GM23338 (cell line): ENCODE results near the gene GDA. TPM values are rescaled to one million over a fixed set of nuclear protein-coding genes. Genes with fewer than 3 reads are reported as not detected.

ENCODE experiments used
- ATAC-seq: fragments of 200-7000 bp; cut with Tn5 transposase; 3 replicates; pipeline ENCODE4 v1.9.1; 2020
- DNase-seq: peaks from one replicate; pipeline ENCODE4 v3.0.0-alpha.2; 2015; ENCODE audit warnings: low spot score
- H2AFZ ChIP-seq: fragments of 200-600 bp; sonication (generic); 2 replicates; pipeline ENCODE4 v1.8.0; 2016; ENCODE audit warnings: antibody characterized with exemption, mild to moderate bottlenecking, moderate library complexity
- H3F3A ChIP-seq: fragments of 200-600 bp; sonication (generic); replicated peaks from 2 replicates; pipeline ENCODE4 v1.8.0; 2017; ENCODE audit warnings: antibody characterized with exemption, mixed run types, low read depth
- H3K27ac ChIP-seq: fragments of 200-600 bp; sonication (generic); 2 replicates; pipeline ENCODE4 v1.6.1; 2016; ENCODE audit warnings: low read depth
- H3K27me3 ChIP-seq: fragments of 200-600 bp; sonication (generic); 2 replicates; pipeline ENCODE4 v1.8.0; 2016; ENCODE audit warnings: mild to moderate bottlenecking, mixed run types, moderate library complexity; ENCODE audit not compliant: insufficient read depth
- H3K36me3 ChIP-seq: fragments of 200-600 bp; sonication (generic); 2 replicates; pipeline ENCODE4 v1.8.0; 2016; ENCODE audit warnings: mild to moderate bottlenecking; ENCODE audit not compliant: insufficient read depth
- H3K4me1 ChIP-seq: fragments of 200-600 bp; sonication (generic); 2 replicates; pipeline ENCODE4 v1.8.0; 2016; ENCODE audit warnings: mild to moderate bottlenecking, moderate library complexity; ENCODE audit not compliant: insufficient read depth
- H3K4me2 ChIP-seq: fragments of 200-600 bp; sonication (generic); 2 replicates; pipeline ENCODE4 v1.7.1; 2017; ENCODE audit warnings: mixed run types
- H3K4me3 ChIP-seq: fragments of 200-600 bp; sonication (generic); 2 replicates; pipeline ENCODE4 v1.6.1; 2016; ENCODE audit warnings: mixed run types
- H3K79me2 ChIP-seq: fragments of 200-600 bp; sonication (generic); replicated peaks from 2 replicates; pipeline ENCODE4 v1.8.0; 2017; ENCODE audit warnings: mild to moderate bottlenecking; ENCODE audit not compliant: insufficient read depth
- H3K9me2 ChIP-seq: fragments of 200-600 bp; sonication (generic); 2 replicates; pipeline ENCODE4 v1.8.0; 2017; ENCODE audit not compliant: insufficient read depth
- H4K20me1 ChIP-seq: fragments of 200-600 bp; sonication (generic); replicated peaks from 2 replicates; pipeline ENCODE4 v1.8.0; 2017; ENCODE audit warnings: mild to moderate bottlenecking; ENCODE audit not compliant: insufficient read depth
- H3K27ac Mint-ChIP-seq: 2 replicates; pipeline ENCODE4 v1.8.0; 2020; ENCODE audit warnings: inconsistent platforms, mild to moderate bottlenecking, moderate library complexity, mixed read lengths
- H3K27me3 Mint-ChIP-seq: 3 replicates; pipeline ENCODE4 v1.8.0; 2022; ENCODE audit warnings: low read depth, mild to moderate bottlenecking, moderate library complexity, mixed read lengths, inconsistent platforms; ENCODE audit not compliant: insufficient read depth, poor library complexity
- H3K36me3 Mint-ChIP-seq: 3 replicates; pipeline ENCODE4 v1.8.0; 2021; ENCODE audit warnings: low read depth, mild to moderate bottlenecking, inconsistent platforms, moderate library complexity, mixed read lengths
- H3K4me1 Mint-ChIP-seq: 3 replicates; pipeline ENCODE4 v1.8.0; 2020; ENCODE audit warnings: mild to moderate bottlenecking, inconsistent platforms, mixed read lengths
- H3K4me3 Mint-ChIP-seq: 3 replicates; pipeline ENCODE4 v1.8.0; 2021; ENCODE audit warnings: moderate library complexity, mild to moderate bottlenecking, inconsistent platforms, mixed read lengths
- H3K9me3 Mint-ChIP-seq: 3 replicates; pipeline ENCODE4 v1.8.0; 2020; ENCODE audit warnings: moderate library complexity, mild to moderate bottlenecking, inconsistent platforms, mixed read lengths
- CREB1 ChIP-seq: fragments of 250-450 bp; sonication (Bioruptor Pico); IDR thresholded peaks from 2 replicates; pipeline ENCODE4 v1.5.0; 2020; ENCODE audit warnings: low read depth, mild to moderate bottlenecking, moderate library complexity
- JUNB ChIP-seq: IDR thresholded peaks from one replicate; pipeline ENCODE4 v1.6.1; 2016; ENCODE audit warnings: antibody characterized with exemption; ENCODE audit not compliant: unreplicated experiment
- NANOG ChIP-seq: IDR thresholded peaks from 2 replicates; pipeline ENCODE4 v1.6.1; 2016; ENCODE audit warnings: antibody characterized with exemption, borderline replicate concordance
- POLR2AphosphoS5 ChIP-seq: IDR thresholded peaks from 2 replicates; pipeline ENCODE4 v1.6.1; 2016; ENCODE audit warnings: antibody characterized with exemption, low read depth
- STAT1 ChIP-seq: IDR thresholded peaks from one replicate; pipeline ENCODE4 v1.6.1; 2016; ENCODE audit warnings: antibody characterized with exemption; ENCODE audit not compliant: unreplicated experiment
- ZNF114 ChIP-seq: fragments of 250-450 bp; sonication (Bioruptor Pico); IDR thresholded peaks from 2 replicates; pipeline ENCODE4 v1.5.0; 2020; ENCODE audit warnings: mild to moderate bottlenecking, moderate library complexity
- polyA plus RNA-seq: library from polyadenylated mRNA; unstranded; fragments of >200 nt; fragmentation: Nextera tagmentation; extraction: Ambion mirVana; gene quantifications from 2 replicates; pipeline ENCODE4 v1.2.1, GENCODE V29; 2016
- total RNA-seq: library from RNA; depleted of rRNA; stranded (reverse); fragments of >200 nt; shearing (Covaris generic); gene quantifications from 2 replicates; pipeline ENCODE4 v1.2.3, GENCODE V29; 2014
- TF ChIP-seq, protein P1 (sequence below): IDR thresholded peaks from 2 replicates; pipeline ENCODE4 v1.6.1; 2016; ENCODE audit warnings: antibody characterized with exemption
- TF ChIP-seq, protein P2 (sequence below): IDR thresholded peaks from one replicate; pipeline ENCODE4 v1.6.1; 2018; ENCODE audit warnings: antibody characterized with exemption; ENCODE audit not compliant: unreplicated experiment
- TF ChIP-seq, protein P3 (sequence below), 2 experiments: fragments of 200-600 bp in 1 of 2; sonication (generic) in 1 of 2; conservative IDR thresholded peaks; 2 replicates each; pipeline versions ENCODE4 v1.5.1 to v1.6.1; 2016 to 2017; ENCODE audit warnings: antibody characterized with exemption in 2 of 2, low read depth in 2 of 2, mild to moderate bottlenecking in 2 of 2, moderate library complexity in 1 of 2

The GDA gene
- total and polyA plus RNA-seq, 2 experiments from 2014 or later: 4.0 to 5.8 TPM

- H3K4me3 ChIP-seq: no peak overlapping the region
- Mint-ChIP-seq H3K27me3 (peaks cover 22% of the 10 kb centered on the region), H3K4me1 (no peaks in the 10 kb centered on the region; the same call in 1 of the 3 replicates), H3K36me3 (no peaks in the 10 kb centered on the region; the same call in 2 of the 3 replicates), H3K4me3 (no peak overlapping the region), H3K9me3 (peaks cover 5% of the 10 kb centered on the region; the same call in 2 of the 3 replicates), H3K27ac (no peak overlapping the region)
- no peak overlapping the region for H3K4me2 ChIP-seq
- no peak overlapping the region for H3K27ac ChIP-seq
- no peak overlapping the region for H2AFZ ChIP-seq
- DNase-seq (no peak), ATAC-seq (no peak)
- no peak for TF ChIP-seq POLR2AphosphoS5
- TF ChIP-seq, protein P1, sequence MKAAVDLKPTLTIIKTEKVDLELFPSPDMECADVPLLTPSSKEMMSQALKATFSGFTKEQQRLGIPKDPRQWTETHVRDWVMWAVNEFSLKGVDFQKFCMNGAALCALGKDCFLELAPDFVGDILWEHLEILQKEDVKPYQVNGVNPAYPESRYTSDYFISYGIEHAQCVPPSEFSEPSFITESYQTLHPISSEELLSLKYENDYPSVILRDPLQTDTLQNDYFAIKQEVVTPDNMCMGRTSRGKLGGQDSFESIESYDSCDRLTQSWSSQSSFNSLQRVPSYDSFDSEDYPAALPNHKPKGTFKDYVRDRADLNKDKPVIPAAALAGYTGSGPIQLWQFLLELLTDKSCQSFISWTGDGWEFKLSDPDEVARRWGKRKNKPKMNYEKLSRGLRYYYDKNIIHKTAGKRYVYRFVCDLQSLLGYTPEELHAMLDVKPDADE: no peak
- no peak for TF ChIP-seq NANOG
- TF ChIP-seq ZNF114 (CRISPR knock-in tag): no peak
- no peak for TF ChIP-seq JUNB
- TF ChIP-seq, protein P2, sequence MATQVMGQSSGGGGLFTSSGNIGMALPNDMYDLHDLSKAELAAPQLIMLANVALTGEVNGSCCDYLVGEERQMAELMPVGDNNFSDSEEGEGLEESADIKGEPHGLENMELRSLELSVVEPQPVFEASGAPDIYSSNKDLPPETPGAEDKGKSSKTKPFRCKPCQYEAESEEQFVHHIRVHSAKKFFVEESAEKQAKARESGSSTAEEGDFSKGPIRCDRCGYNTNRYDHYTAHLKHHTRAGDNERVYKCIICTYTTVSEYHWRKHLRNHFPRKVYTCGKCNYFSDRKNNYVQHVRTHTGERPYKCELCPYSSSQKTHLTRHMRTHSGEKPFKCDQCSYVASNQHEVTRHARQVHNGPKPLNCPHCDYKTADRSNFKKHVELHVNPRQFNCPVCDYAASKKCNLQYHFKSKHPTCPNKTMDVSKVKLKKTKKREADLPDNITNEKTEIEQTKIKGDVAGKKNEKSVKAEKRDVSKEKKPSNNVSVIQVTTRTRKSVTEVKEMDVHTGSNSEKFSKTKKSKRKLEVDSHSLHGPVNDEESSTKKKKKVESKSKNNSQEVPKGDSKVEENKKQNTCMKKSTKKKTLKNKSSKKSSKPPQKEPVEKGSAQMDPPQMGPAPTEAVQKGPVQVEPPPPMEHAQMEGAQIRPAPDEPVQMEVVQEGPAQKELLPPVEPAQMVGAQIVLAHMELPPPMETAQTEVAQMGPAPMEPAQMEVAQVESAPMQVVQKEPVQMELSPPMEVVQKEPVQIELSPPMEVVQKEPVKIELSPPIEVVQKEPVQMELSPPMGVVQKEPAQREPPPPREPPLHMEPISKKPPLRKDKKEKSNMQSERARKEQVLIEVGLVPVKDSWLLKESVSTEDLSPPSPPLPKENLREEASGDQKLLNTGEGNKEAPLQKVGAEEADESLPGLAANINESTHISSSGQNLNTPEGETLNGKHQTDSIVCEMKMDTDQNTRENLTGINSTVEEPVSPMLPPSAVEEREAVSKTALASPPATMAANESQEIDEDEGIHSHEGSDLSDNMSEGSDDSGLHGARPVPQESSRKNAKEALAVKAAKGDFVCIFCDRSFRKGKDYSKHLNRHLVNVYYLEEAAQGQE: no peak
- no peaks in the 10 kb centered on the region for H3K79me2 ChIP-seq
- no peaks in the 10 kb centered on the region; the same call in 1 of the 2 replicates for H3K36me3 ChIP-seq
- peaks cover 4% of the 10 kb centered on the region; the same call in 1 of the 2 replicates for H3K4me1 ChIP-seq
- no peaks in the 10 kb centered on the region for H3K9me2 ChIP-seq
- H4K20me1 ChIP-seq: no peaks in the 10 kb centered on the region; the same call in 1 of the 2 replicates
- peaks cover 28% of the 10 kb centered on the region for H3K27me3 ChIP-seq
- no peaks in the 10 kb centered on the region for H3F3A ChIP-seq
Measured at GRCh38 chr9:72144756-72145492, 4.3 kb upstream of the GDA start.

DNA sequence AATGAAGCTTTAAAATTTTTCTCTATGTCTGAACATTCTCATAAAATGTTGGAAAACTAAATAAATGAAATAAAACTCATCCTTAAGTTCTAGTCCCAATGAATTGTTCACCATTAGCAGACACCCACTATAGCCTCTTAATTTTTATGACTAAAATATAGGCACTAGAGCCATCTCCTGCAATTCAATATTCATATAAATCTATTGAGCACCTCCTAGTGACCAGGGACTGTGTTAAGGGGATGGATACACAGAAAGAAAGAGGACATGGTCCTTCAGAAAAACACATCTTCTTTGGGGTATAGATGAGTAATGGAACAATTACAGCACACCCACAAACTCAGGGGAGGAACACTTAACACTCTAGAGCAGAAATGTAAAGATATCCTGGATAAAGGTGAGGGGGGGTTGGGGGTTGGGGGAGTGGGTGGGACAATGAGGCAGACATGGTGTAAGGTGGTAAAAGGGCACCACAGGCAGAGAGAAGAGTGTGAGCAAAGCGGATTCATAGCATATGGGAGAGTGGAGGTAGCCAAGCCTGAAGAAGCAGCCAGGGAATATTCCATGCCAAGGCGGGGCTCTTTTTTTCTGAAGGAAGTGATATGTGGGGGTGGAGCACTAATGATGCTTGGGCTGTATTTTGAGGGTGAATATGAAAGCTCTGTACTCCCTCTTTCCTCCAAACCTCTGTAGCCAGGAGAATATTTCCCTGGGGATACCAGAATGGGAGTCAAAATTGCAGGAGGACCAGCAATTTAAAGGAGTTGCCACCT, 3.3 kb upstream of the GDA start:
- peaks cover 5% of the 10 kb centered on the region; the same call in 2 of the 3 replicates for H3K9me3 Mint-ChIP-seq
- Histone ChIP-seq H3K79me2 (no peaks in the 10 kb centered on the region), H3K27me3 (peaks cover 38% of the 10 kb centered on the region), H3K4me3 (no peak overlapping the region), H3K36me3 (no peaks in the 10 kb centered on the region; the same call in 1 of the 2 replicates), H3F3A (no peaks in the 10 kb centered on the region), H3K4me1 (peaks cover 4% of the 10 kb centered on the region; the same call in 1 of the 2 replicates), H3K9me2 (no peaks in the 10 kb centered on the region), H4K20me1 (no peaks in the 10 kb centered on the region; the same call in 1 of the 2 replicates), H3K4me2 (no peak overlapping the region), H3K27ac (no peak overlapping the region), H2AFZ (no peak overlapping the region)
- H3K4me3 Mint-ChIP-seq: no peak overlapping the region
- H3K27ac Mint-ChIP-seq: no peak overlapping the region
- no peaks in the 10 kb centered on the region; the same call in 1 of the 3 replicates for H3K4me1 Mint-ChIP-seq
- H3K27me3 Mint-ChIP-seq: peaks cover 31% of the 10 kb centered on the region
- no peaks in the 10 kb centered on the region; the same call in 2 of the 3 replicates for H3K36me3 Mint-ChIP-seq
- DNase-seq (no peak), ATAC-seq (no peak)
- TF ChIP-seq NANOG (no peak), POLR2AphosphoS5 (no peak), STAT1 (no peak), CREB1 (CRISPR knock-in tag) (no peak)
- TF ChIP-seq, protein P3, sequence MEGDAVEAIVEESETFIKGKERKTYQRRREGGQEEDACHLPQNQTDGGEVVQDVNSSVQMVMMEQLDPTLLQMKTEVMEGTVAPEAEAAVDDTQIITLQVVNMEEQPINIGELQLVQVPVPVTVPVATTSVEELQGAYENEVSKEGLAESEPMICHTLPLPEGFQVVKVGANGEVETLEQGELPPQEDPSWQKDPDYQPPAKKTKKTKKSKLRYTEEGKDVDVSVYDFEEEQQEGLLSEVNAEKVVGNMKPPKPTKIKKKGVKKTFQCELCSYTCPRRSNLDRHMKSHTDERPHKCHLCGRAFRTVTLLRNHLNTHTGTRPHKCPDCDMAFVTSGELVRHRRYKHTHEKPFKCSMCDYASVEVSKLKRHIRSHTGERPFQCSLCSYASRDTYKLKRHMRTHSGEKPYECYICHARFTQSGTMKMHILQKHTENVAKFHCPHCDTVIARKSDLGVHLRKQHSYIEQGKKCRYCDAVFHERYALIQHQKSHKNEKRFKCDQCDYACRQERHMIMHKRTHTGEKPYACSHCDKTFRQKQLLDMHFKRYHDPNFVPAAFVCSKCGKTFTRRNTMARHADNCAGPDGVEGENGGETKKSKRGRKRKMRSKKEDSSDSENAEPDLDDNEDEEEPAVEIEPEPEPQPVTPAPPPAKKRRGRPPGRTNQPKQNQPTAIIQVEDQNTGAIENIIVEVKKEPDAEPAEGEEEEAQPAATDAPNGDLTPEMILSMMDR (conservative IDR thresholded peaks at IDR 0.05; ENCODE audit: low read depth in 2 of 2): no peak
